Stimulated activated CD4-positive, alpha-beta T cell treated with anti-CD3 and anti-CD28 coated beads, Interleukin-15, amount 100 ng/mL, for 48 hours (primary cell): Measurements from ENCODE around the gene DOCK1.

Source experiments
- DNase-seq, 2 donors: peaks; one replicate each; pipeline ENCODE4 v3.0.0-alpha.2; 2020; ENCODE audit warnings: low read depth in 2 of 2

The DOCK1 gene

GRCh38 chr10:127399668-127400067 is 494.4 kb downstream of the DOCK1 start:
- DNase-seq, result no peak

GRCh38 chr10:127400216-127400615 is 495.0 kb downstream of the DOCK1 start:
- no peak for DNase-seq

GRCh38 chr10:127402596-127403409 is 497.6 kb downstream of the DOCK1 start:
- DNase-seq, result no peak

- no peak for DNase-seq
Measured at GRCh38 chr10:127405221-127405620, 500.0 kb downstream of the DOCK1 start.

- DNase-seq, result no peak
Measured at GRCh38 chr10:127406018-127406550, 500.9 kb downstream of the DOCK1 start.

- DNase-seq, result no peak
Measured at GRCh38 chr10:127407551-127407950, 502.3 kb downstream of the DOCK1 start.

- DNase-seq, result no peak
Measured at GRCh38 chr10:127408112-127408710, 503.0 kb downstream of the DOCK1 start.

- no peak for DNase-seq
Measured at GRCh38 chr10:127408733-127409132, 503.5 kb downstream of the DOCK1 start.

GRCh38 chr10:127410030-127410429 is 504.8 kb downstream of the DOCK1 start:
- no peak for DNase-seq

GRCh38 chr10:127411062-127411461 is 505.8 kb downstream of the DOCK1 start:
- no peak for DNase-seq

- no peak for DNase-seq
Measured at GRCh38 chr10:127413326-127413725, 508.1 kb downstream of the DOCK1 start.

- DNase-seq, result no peak
Measured at GRCh38 chr10:127414024-127414423, 508.8 kb downstream of the DOCK1 start.

- no peak for DNase-seq
Measured at GRCh38 chr10:127415116-127415515, 509.9 kb downstream of the DOCK1 start.

GRCh38 chr10:127415901-127416581 is 510.8 kb downstream of the DOCK1 start:
- DNase-seq, result no peak

- DNase-seq, result no peak
Measured at GRCh38 chr10:127417031-127417430, 511.8 kb downstream of the DOCK1 start.

- no peak for DNase-seq
Measured at GRCh38 chr10:127417686-127418401, 512.6 kb downstream of the DOCK1 start.

- DNase-seq, result no peak
Measured at GRCh38 chr10:127418536-127419168, 513.4 kb downstream of the DOCK1 start.

GRCh38 chr10:127420138-127420684 is 515.0 kb downstream of the DOCK1 start:
- no peak for DNase-seq

- DNase-seq, result no peak
Measured at GRCh38 chr10:127423218-127423915, 518.1 kb downstream of the DOCK1 start.

- no peak for DNase-seq
Measured at GRCh38 chr10:127424594-127425264, 519.5 kb downstream of the DOCK1 start.
